ENCODE results near the gene TAOK3. TPM values are rescaled to one million over a fixed set of nuclear protein-coding genes. Genes with fewer than 3 reads are reported as not detected.
"Not testable (repeated sequence)": the region's sequence is repeated elsewhere in the genome, so short reads cannot be mapped to it uniquely, and the experiment has no call there.

Gene TAOK3
- polyA plus RNA-seq, 4 donors, result 24.1 to 38.1 (median 35.6) TPM

- 93 to 100% (median 93%) methylated on average over 1 of the region's 1 CpG for WGBS, 3 donors
- Histone ChIP-seq H3K4me3 (ENCODE audit: low read depth in 1 of 3, low read length in 3 of 3) (no peak overlapping the region), H3K4me1 (ENCODE audit: control insufficient read depth in 3 of 3, insufficient read depth in 2 of 3, low read depth in 1 of 3, low read length in 2 of 3) (no peaks in the 10 kb centered on the region), H3K36me3 (ENCODE audit: control insufficient read depth in 3 of 3, insufficient read depth in 2 of 3, low read depth in 1 of 3, low read length in 3 of 3) (peaks cover 0 to 3% (median under 1%) of the 10 kb centered on the region in 3 donors), H3K27ac (ENCODE audit: low read depth in 1 of 3, low read length in 2 of 3) (no peak overlapping the region), H3K27me3 (ENCODE audit: control insufficient read depth in 3 of 3, insufficient read depth in 3 of 3, low read length in 3 of 3) (no peaks in the 10 kb centered on the region), H3K9me3 (ENCODE audit: control insufficient read depth in 2 of 2, insufficient read depth in 1 of 2, low read depth in 1 of 2, low read length in 1 of 2) (no peaks in the 10 kb centered on the region)
- DNase-seq, result no peak
- FAIRE-seq, result no peak
These were observed 102.9 kb downstream of the TAOK3 start for GRCh38 chr12:118269806-118270205.

DNA sequence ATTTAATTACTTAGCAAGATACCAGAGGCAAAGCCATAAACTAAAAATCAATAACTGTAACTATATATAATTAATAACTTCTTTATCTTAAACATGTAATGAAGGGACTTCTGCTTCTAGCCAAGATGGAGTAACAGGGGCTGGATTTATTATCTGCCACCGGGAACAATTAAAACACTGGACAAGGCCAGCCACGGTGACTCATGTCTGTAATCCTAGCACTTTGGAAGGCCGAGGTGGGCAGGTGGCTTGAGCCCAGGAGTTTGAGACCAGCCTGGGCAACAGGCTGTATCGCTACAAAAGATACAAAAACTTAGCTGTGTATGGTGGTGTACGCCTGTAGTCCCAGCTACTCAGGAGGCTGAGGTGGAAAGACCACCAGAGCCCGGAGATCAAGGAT lies 113.6 kb downstream of the TAOK3 start:
- WGBS, 3 donors, result 37 to 71% (median 55%) methylated on average over 6 of the region's 6 CpGs
- DNase-seq, result peak; percentile 8 to 86
- Histone ChIP-seq H3K4me1 (ENCODE audit: control insufficient read depth in 3 of 3, insufficient read depth in 2 of 3, low read depth in 1 of 3, low read length in 2 of 3) (peaks cover 0 to 2% (median 0%) of the 10 kb centered on the region in 3 donors), H3K27me3 (ENCODE audit: control insufficient read depth in 3 of 3, insufficient read depth in 3 of 3, low read length in 3 of 3) (no peaks in the 10 kb centered on the region), H3K36me3 (ENCODE audit: control insufficient read depth in 3 of 3, insufficient read depth in 2 of 3, low read depth in 1 of 3, low read length in 3 of 3) (peaks cover 0 to 13% (median 2%) of the 10 kb centered on the region in 3 donors), H3K27ac (ENCODE audit: low read depth in 1 of 3, low read length in 2 of 3) (peak overlapping the region in 1 of 3 donors; percentile 55), H3K9me3 (ENCODE audit: control insufficient read depth in 2 of 2, insufficient read depth in 1 of 2, low read depth in 1 of 2, low read length in 1 of 2) (no peaks in the 10 kb centered on the region), H3K4me3 (ENCODE audit: low read depth in 1 of 3, low read length in 3 of 3) (no peak overlapping the region)
- no peak for FAIRE-seq

DNA sequence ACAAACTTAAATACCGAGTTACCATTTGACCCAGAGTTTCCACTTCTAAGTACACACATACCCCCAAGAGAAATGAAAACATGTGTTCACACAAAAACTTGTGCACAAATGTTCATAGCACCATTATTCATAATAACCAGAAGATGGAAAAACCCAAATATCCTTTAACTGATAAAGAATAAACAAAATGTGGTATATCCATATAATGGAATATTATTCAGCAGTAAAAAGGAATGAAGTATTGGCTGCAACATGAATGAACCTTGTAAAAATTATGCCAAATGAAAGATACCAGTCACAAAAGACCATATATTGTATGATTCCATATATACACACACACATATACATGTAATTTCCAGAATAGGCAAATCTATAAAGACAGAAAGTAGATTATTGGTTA lies 116.4 kb downstream of the TAOK3 start:
- no peak for DNase-seq
- no peak overlapping the region for H3K4me3 ChIP-seq (ENCODE audit: low read depth in 1 of 3, low read length in 3 of 3)
- H3K36me3 ChIP-seq (ENCODE audit: control insufficient read depth in 3 of 3, insufficient read depth in 2 of 3, low read depth in 1 of 3, low read length in 3 of 3), result peaks cover 0 to 6% (median 2%) of the 10 kb centered on the region in 3 donors
- WGBS, 3 donors, result 89 to 96% (median 96%) methylated on average over 1 of the region's 1 CpG
- H3K27me3 ChIP-seq (ENCODE audit: control insufficient read depth in 3 of 3, insufficient read depth in 3 of 3, low read length in 3 of 3), result no peaks in the 10 kb centered on the region
- no peak for FAIRE-seq
- peaks cover 0 to 2% (median 0%) of the 10 kb centered on the region in 3 donors for H3K4me1 ChIP-seq (ENCODE audit: control insufficient read depth in 3 of 3, insufficient read depth in 2 of 3, low read depth in 1 of 3, low read length in 2 of 3)
- H3K27ac ChIP-seq (ENCODE audit: low read depth in 1 of 3, low read length in 2 of 3), result no peak overlapping the region
- no peaks in the 10 kb centered on the region for H3K9me3 ChIP-seq (ENCODE audit: control insufficient read depth in 2 of 2, insufficient read depth in 1 of 2, low read depth in 1 of 2, low read length in 1 of 2)

GRCh38 chr12:118249547-118249946 lies 123.2 kb downstream of the TAOK3 start:
- Histone ChIP-seq H3K36me3 (ENCODE audit: control insufficient read depth in 3 of 3, insufficient read depth in 2 of 3, low read depth in 1 of 3, low read length in 3 of 3) (peaks cover 0 to 4% (median 3%) of the 10 kb centered on the region in 3 donors), H3K27ac (ENCODE audit: low read depth in 1 of 3, low read length in 2 of 3) (no peak overlapping the region), H3K9me3 (ENCODE audit: control insufficient read depth in 2 of 2, insufficient read depth in 1 of 2, low read depth in 1 of 2, low read length in 1 of 2) (no peaks in the 10 kb centered on the region), H3K4me1 (ENCODE audit: control insufficient read depth in 3 of 3, insufficient read depth in 2 of 3, low read depth in 1 of 3, low read length in 2 of 3) (no peaks in the 10 kb centered on the region), H3K27me3 (ENCODE audit: control insufficient read depth in 3 of 3, insufficient read depth in 3 of 3, low read length in 3 of 3) (no peaks in the 10 kb centered on the region), H3K4me3 (ENCODE audit: low read depth in 1 of 3, low read length in 3 of 3) (no peak overlapping the region)
- 39 to 82% (median 52%) methylated on average over 1 of the region's 1 CpG for WGBS, 3 donors
- DNase-seq, result peak in 1 of 2 donors; percentile 50
- no peak for FAIRE-seq

- WGBS, 3 donors, result 96 to 99% (median 99%) methylated on average over 12 to 17 of the region's 26 CpGs
- FAIRE-seq; H3K27me3 ChIP-seq (ENCODE audit: control insufficient read depth in 3 of 3, insufficient read depth in 3 of 3, low read length in 3 of 3); H3K27ac ChIP-seq (ENCODE audit: low read depth in 1 of 3, low read length in 2 of 3); H3K4me1 ChIP-seq (ENCODE audit: control insufficient read depth in 3 of 3, insufficient read depth in 2 of 3, low read depth in 1 of 3, low read length in 2 of 3); H3K4me3 ChIP-seq (ENCODE audit: low read depth in 1 of 3, low read length in 3 of 3); H3K9me3 ChIP-seq (ENCODE audit: control insufficient read depth in 2 of 2, insufficient read depth in 1 of 2, low read depth in 1 of 2, low read length in 1 of 2); DNase-seq: not testable (repeated sequence)
- H3K36me3 ChIP-seq (ENCODE audit: control insufficient read depth in 3 of 3, insufficient read depth in 2 of 3, low read depth in 1 of 3, low read length in 3 of 3), result peaks cover 3 to 14% (median 5%) of the 10 kb centered on the region in 3 donors
These were observed 126.8 kb downstream of the TAOK3 start for GRCh38 chr12:118245886-118246285.

GRCh38 chr12:118238888-118239287 lies 133.8 kb downstream of the TAOK3 start:
- H3K4me1 ChIP-seq (ENCODE audit: control insufficient read depth in 3 of 3, insufficient read depth in 2 of 3, low read depth in 1 of 3, low read length in 2 of 3), result no peaks in the 10 kb centered on the region
- H3K4me3 ChIP-seq (ENCODE audit: low read depth in 1 of 3, low read length in 3 of 3), result no peak overlapping the region
- H3K9me3 ChIP-seq (ENCODE audit: control insufficient read depth in 2 of 2, insufficient read depth in 1 of 2, low read depth in 1 of 2, low read length in 1 of 2), result no peaks in the 10 kb centered on the region
- DNase-seq (no peak), FAIRE-seq (no peak)
- H3K27ac ChIP-seq (ENCODE audit: low read depth in 1 of 3, low read length in 2 of 3), result no peak overlapping the region
- WGBS, 3 donors, result 89 to 95% (median 89%) methylated on average over 2 of the region's 2 CpGs
- H3K36me3 ChIP-seq (ENCODE audit: control insufficient read depth in 3 of 3, insufficient read depth in 2 of 3, low read depth in 1 of 3, low read length in 3 of 3), result peaks cover 11 to 14% (median 13%) of the 10 kb centered on the region in 3 donors
- no peaks in the 10 kb centered on the region for H3K27me3 ChIP-seq (ENCODE audit: control insufficient read depth in 3 of 3, insufficient read depth in 3 of 3, low read length in 3 of 3)

DNA sequence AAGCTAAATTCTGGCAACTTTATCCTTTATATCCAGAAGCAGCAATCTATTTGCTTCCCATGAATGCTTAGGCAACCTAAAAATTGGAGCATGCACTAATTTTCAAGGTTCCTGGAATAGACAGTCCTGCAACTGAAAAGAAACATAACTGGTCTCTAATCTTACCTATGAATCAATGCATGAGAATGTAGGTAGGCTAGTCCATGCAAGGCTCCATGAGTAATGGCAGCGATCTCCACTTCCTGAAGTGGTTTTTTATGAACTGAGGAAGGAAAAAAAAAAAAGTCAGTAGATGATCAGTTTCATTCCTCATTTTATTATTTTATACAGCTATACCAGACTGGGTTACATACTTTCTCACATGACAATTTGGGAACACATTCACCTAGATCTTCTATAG lies 134.8 kb downstream of the TAOK3 start:
- Histone ChIP-seq H3K4me1 (ENCODE audit: control insufficient read depth in 3 of 3, insufficient read depth in 2 of 3, low read depth in 1 of 3, low read length in 2 of 3) (no peaks in the 10 kb centered on the region), H3K27me3 (ENCODE audit: control insufficient read depth in 3 of 3, insufficient read depth in 3 of 3, low read length in 3 of 3) (no peaks in the 10 kb centered on the region), H3K9me3 (ENCODE audit: control insufficient read depth in 2 of 2, insufficient read depth in 1 of 2, low read depth in 1 of 2, low read length in 1 of 2) (no peaks in the 10 kb centered on the region), H3K27ac (ENCODE audit: low read depth in 1 of 3, low read length in 2 of 3) (no peak overlapping the region), H3K4me3 (ENCODE audit: low read depth in 1 of 3, low read length in 3 of 3) (no peak overlapping the region), H3K36me3 (ENCODE audit: control insufficient read depth in 3 of 3, insufficient read depth in 2 of 3, low read depth in 1 of 3, low read length in 3 of 3) (peaks cover 9 to 14% (median 11%) of the 10 kb centered on the region in 3 donors)
- 79 to 90% (median 81%) methylated on average over 1 of the region's 1 CpG for WGBS, 3 donors
- FAIRE-seq, result no peak
- no peak for DNase-seq

DNA sequence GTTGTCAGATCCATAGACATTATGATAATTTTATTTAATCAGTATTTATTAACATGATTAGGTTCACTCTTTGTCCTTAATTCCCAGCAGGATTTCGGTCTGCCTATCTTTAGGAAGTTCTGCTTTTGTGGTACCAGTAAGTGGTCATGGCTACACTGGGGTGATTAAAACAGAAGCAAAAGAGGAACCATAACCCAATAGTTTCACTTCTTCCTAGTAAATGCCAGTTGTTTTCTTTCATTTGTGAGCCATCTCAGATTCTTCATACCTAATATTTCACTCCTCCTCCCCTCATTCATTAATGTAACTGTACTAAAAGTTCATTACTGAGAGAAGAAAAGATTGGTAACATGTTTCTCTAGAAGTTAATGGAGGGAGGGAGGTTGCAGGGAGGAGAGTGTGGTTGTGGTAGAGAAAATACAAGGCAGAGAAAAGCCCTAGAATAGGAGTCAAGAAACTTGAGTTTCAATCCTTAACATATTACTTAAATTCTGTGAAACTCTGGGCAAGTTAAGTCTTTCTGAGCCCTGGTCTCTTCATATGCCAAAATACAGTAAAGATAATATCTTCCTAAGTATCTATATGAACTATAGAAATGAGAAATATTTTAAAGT lies 135.5 kb downstream of the TAOK3 start:
- FAIRE-seq, result no peak
- Histone ChIP-seq H3K27me3 (ENCODE audit: control insufficient read depth in 3 of 3, insufficient read depth in 3 of 3, low read length in 3 of 3) (no peaks in the 10 kb centered on the region), H3K4me1 (ENCODE audit: control insufficient read depth in 3 of 3, insufficient read depth in 2 of 3, low read depth in 1 of 3, low read length in 2 of 3) (no peaks in the 10 kb centered on the region), H3K36me3 (ENCODE audit: control insufficient read depth in 3 of 3, insufficient read depth in 2 of 3, low read depth in 1 of 3, low read length in 3 of 3) (peaks cover 9 to 16% (median 11%) of the 10 kb centered on the region in 3 donors), H3K9me3 (ENCODE audit: control insufficient read depth in 2 of 2, insufficient read depth in 1 of 2, low read depth in 1 of 2, low read length in 1 of 2) (no peaks in the 10 kb centered on the region), H3K27ac (ENCODE audit: low read depth in 1 of 3, low read length in 2 of 3) (no peak overlapping the region), H3K4me3 (ENCODE audit: low read depth in 1 of 3, low read length in 3 of 3) (no peak overlapping the region)
- WGBS, 3 donors, result 58 to 70% (median 66%) methylated on average over 1 of the region's 1 CpG
- no peak for DNase-seq

GRCh38 chr12:118220702-118221101 lies 152.0 kb downstream of the TAOK3 start:
- H3K9me3 ChIP-seq (ENCODE audit: control insufficient read depth in 2 of 2, insufficient read depth in 1 of 2, low read depth in 1 of 2, low read length in 1 of 2), result no peaks in the 10 kb centered on the region
- no peaks in the 10 kb centered on the region for H3K4me1 ChIP-seq (ENCODE audit: control insufficient read depth in 3 of 3, insufficient read depth in 2 of 3, low read depth in 1 of 3, low read length in 2 of 3)
- FAIRE-seq (no peak), DNase-seq (no peak)
- peak overlapping the region in 1 of 3 donors; percentile 20 for H3K27ac ChIP-seq (ENCODE audit: low read depth in 1 of 3, low read length in 2 of 3)
- no peaks in the 10 kb centered on the region for H3K27me3 ChIP-seq (ENCODE audit: control insufficient read depth in 3 of 3, insufficient read depth in 3 of 3, low read length in 3 of 3)
- H3K36me3 ChIP-seq (ENCODE audit: control insufficient read depth in 3 of 3, insufficient read depth in 2 of 3, low read depth in 1 of 3, low read length in 3 of 3), result peaks cover 0 to 6% (median 3%) of the 10 kb centered on the region in 3 donors
- no peak overlapping the region for H3K4me3 ChIP-seq (ENCODE audit: low read depth in 1 of 3, low read length in 3 of 3)
